GM23248 (cell line): ENCODE results near the gene PAPOLB. TPM values are rescaled to one million over a fixed set of nuclear protein-coding genes. Genes with fewer than 3 reads are reported as not detected.
A peak's percentile ranks its signal among the peaks of the same experiment; 100 is the strongest.

Experiments
- DNase-seq: peaks from one replicate; pipeline ENCODE4 v3.0.0-alpha.2; 2015
- H2AFZ ChIP-seq: fragments of 200-600 bp; sonication (generic); 2 replicates; pipeline ENCODE4 v1.6.1; 2016; ENCODE audit warnings: antibody characterized with exemption
- H3F3A ChIP-seq: fragments of 200-600 bp; sonication (generic); 2 replicates; pipeline ENCODE4 v1.6.1; 2016; ENCODE audit warnings: mild to moderate bottlenecking, antibody characterized with exemption, mixed run types; ENCODE audit not compliant: insufficient read depth
- H3K27ac ChIP-seq: fragments of 200-600 bp; sonication (generic); 2 replicates; pipeline ENCODE4 v1.5.1; 2016; ENCODE audit warnings: mild to moderate bottlenecking
- H3K27me3 ChIP-seq: fragments of 200-600 bp; sonication (generic); replicated peaks from 2 replicates; pipeline ENCODE4 v1.6.1; 2016; ENCODE audit warnings: mild to moderate bottlenecking; ENCODE audit not compliant: insufficient read depth
- H3K36me3 ChIP-seq: fragments of 200-600 bp; sonication (generic); 2 replicates; pipeline ENCODE4 v1.6.1; 2016; ENCODE audit warnings: low read depth, mild to moderate bottlenecking
- H3K4me1 ChIP-seq: fragments of 200-600 bp; sonication (generic); 2 replicates; pipeline ENCODE4 v1.6.1; 2016; ENCODE audit warnings: mild to moderate bottlenecking; ENCODE audit not compliant: insufficient read depth
- H3K4me2 ChIP-seq: fragments of 200-600 bp; sonication (generic); one replicate; pipeline ENCODE4 v1.6.1; 2016; ENCODE audit warnings: mild to moderate bottlenecking; ENCODE audit not compliant: unreplicated experiment
- H3K4me3 ChIP-seq: fragments of 200-600 bp; sonication (generic); 2 replicates; pipeline ENCODE4 v1.5.1; 2016; ENCODE audit warnings: mild to moderate bottlenecking
- H3K79me2 ChIP-seq: fragments of 200-600 bp; sonication (generic); 2 replicates; pipeline ENCODE4 v1.6.1; 2016; ENCODE audit warnings: mild to moderate bottlenecking; ENCODE audit not compliant: insufficient read depth
- H3K9ac ChIP-seq: fragments of 200-600 bp; sonication (generic); 2 replicates; pipeline ENCODE4 v1.6.1; 2016; ENCODE audit warnings: mild to moderate bottlenecking
- H3K9me2 ChIP-seq: fragments of 200-600 bp; sonication (generic); 2 replicates; pipeline ENCODE4 v1.6.1; 2016; ENCODE audit warnings: mixed run types, mild to moderate bottlenecking, moderate library complexity; ENCODE audit not compliant: insufficient read depth
- H3K9me3 ChIP-seq: fragments of 200-600 bp; sonication (generic); one replicate; pipeline ENCODE4 v1.6.1; 2017; ENCODE audit warnings: low read depth
- H4K20me1 ChIP-seq: fragments of 200-600 bp; sonication (generic); 2 replicates; pipeline ENCODE4 v1.6.0; 2016; ENCODE audit not compliant: insufficient read depth
- EZH2 ChIP-seq: fragments of 200-600 bp; sonication (generic); IDR thresholded peaks from 2 replicates; pipeline ENCODE4 v1.6.1; 2018; ENCODE audit warnings: antibody characterized with exemption, mild to moderate bottlenecking; ENCODE audit not compliant: insufficient read depth, poor library complexity, severe bottlenecking
- EZH2phosphoT487 ChIP-seq: fragments of 200-600 bp; sonication (generic); IDR thresholded peaks from 2 replicates; pipeline ENCODE4 v1.6.1; 2018; ENCODE audit warnings: antibody characterized with exemption, moderate library complexity, mild to moderate bottlenecking, low read depth; ENCODE audit not compliant: insufficient read depth
- WGBS, 2 experiments: methylation state at CpG; one replicate each; pipeline ENCODE4 v1.1.6; 2015 to 2017; ENCODE audit warnings: low lambda C conversion rate in 2 of 2, low coverage in 1 of 2; ENCODE audit errors: missing lambda C conversion rate in 2 of 2; 5-methylcytosine and 5-hydroxymethylcytosine counted together
- in situ Hi-C: fragments of 300-500 bp; cut with MboI; formaldehyde crosslinking; loops from 2 replicates; pipeline ENCODE4 v1.15.0; 2020
- polyA plus RNA-seq: library from polyadenylated mRNA; unstranded; fragments of >200 nt; fragmentation: Nextera tagmentation; extraction: Ambion mirVana; gene quantifications from 2 replicates; pipeline ENCODE4 v1.2.1, GENCODE V29; 2016
- total RNA-seq: library from RNA; depleted of rRNA; stranded (reverse); fragments of >200 nt; shearing (Covaris generic); gene quantifications from 2 replicates; pipeline ENCODE4 v1.2.3, GENCODE V29; 2014

PAPOLB gene
- total and polyA plus RNA-seq, 2 experiments from 2014 or later = 0.11 TPM; not detected in 1

GRCh38 chr7:4830176-4830575 is 31.7 kb downstream of the PAPOLB start:
- no peak overlapping the region for H3K9ac ChIP-seq
- peak; percentile 26 for DNase-seq
- H3K9me2 ChIP-seq = no peaks in the 10 kb centered on the region
- no peak overlapping the region for H3K4me2 ChIP-seq
- TF ChIP-seq EZH2phosphoT487 = no peak
- no peak for TF ChIP-seq EZH2
- H3K27ac ChIP-seq = no peak overlapping the region
- H3K36me3 ChIP-seq = no peaks in the 10 kb centered on the region
- H3K4me1 ChIP-seq = no peaks in the 10 kb centered on the region
- H4K20me1 ChIP-seq = no peaks in the 10 kb centered on the region
- no peak overlapping the region for H2AFZ ChIP-seq
- WGBS, 2 experiments = 79 to 82% methylated on average over 14 of the region's 14 CpGs
- no peaks in the 10 kb centered on the region for H3K27me3 ChIP-seq
- in situ Hi-C loops = no loop called here
- no peak overlapping the region for H3K4me3 ChIP-seq
- H3K9me3 ChIP-seq = no peaks in the 10 kb centered on the region
- H3F3A ChIP-seq = no peaks in the 10 kb centered on the region
- H3K79me2 ChIP-seq = no peaks in the 10 kb centered on the region

DNA sequence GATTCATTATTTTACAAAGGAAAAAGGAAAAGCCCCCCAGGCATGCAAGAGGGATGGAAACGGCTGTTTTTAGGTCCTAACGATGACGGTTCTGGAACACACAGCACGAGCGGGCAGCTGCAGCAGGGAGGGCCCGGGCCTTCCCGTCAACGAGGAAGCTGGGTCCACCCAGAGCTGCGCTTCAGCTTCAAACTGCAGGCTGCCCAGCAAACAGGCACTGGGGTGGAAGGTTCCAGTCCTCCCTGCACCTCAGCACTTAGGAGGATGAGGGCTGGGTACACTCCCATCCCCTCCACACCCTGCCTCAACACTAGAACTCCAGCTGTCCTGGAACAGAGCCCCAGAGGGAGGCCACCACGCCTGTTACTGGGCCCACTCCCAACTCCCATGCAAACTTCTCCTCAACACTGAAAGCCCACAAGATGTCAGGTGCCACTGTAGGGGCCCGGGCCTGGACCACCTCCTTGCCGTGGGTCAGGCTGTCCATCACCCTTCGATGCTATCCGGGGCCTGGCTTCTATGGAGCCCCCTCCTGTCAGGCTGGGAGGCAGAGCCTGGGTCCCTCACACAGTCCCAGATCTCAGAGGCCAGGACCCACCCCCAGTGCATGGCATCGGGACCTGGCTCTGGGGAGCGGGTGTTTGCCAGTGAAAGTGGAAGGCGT is 33.0 kb downstream of the PAPOLB start:
- Histone ChIP-seq H2AFZ (no peak overlapping the region), H3K9me3 (no peaks in the 10 kb centered on the region), H3F3A (no peaks in the 10 kb centered on the region), H4K20me1 (no peaks in the 10 kb centered on the region), H3K79me2 (no peaks in the 10 kb centered on the region), H3K9me2 (no peaks in the 10 kb centered on the region), H3K27me3 (no peaks in the 10 kb centered on the region), H3K4me3 (no peak overlapping the region), H3K27ac (no peak overlapping the region), H3K36me3 (no peaks in the 10 kb centered on the region), H3K4me1 (no peaks in the 10 kb centered on the region), H3K4me2 (no peak overlapping the region), H3K9ac (no peak overlapping the region)
- TF ChIP-seq EZH2 (no peak), EZH2phosphoT487 (no peak)
- no peak for DNase-seq
- WGBS, 2 experiments = 78 to 84% methylated on average over 17 of the region's 17 CpGs
- in situ Hi-C loops = no loop called here

DNA sequence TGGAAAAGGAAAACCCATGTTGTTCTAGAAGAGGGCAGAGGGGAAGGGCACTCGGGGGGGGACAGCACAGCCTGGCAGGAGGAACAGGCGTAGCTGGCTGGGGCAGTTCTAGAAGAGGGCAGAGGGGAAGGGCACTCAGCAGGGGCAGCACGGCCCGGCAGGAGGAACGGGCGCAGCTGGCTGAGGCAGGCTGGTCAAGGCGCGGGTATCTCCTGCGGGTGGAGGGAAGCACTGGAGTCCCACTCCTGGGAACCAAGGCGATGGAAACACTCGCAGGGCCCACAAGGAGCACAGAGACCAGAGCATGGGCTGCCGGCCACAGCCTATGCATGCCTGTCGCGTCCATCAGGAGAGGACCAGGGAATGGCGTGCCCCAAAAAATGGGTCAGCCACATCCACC is 36.7 kb downstream of the PAPOLB start:
- TF ChIP-seq EZH2phosphoT487 = no peak
- no peak for TF ChIP-seq EZH2
- Histone ChIP-seq H3K79me2 (no peaks in the 10 kb centered on the region), H3K9me2 (no peaks in the 10 kb centered on the region), H3K36me3 (no peaks in the 10 kb centered on the region), H3K4me3 (no peak overlapping the region), H3K9ac (no peak overlapping the region), H2AFZ (no peak overlapping the region), H4K20me1 (no peaks in the 10 kb centered on the region), H3K9me3 (no peaks in the 10 kb centered on the region), H3K4me2 (no peak overlapping the region), H3K4me1 (no peaks in the 10 kb centered on the region), H3K27me3 (no peaks in the 10 kb centered on the region), H3F3A (no peaks in the 10 kb centered on the region), H3K27ac (no peak overlapping the region)
- in situ Hi-C loops = no loop called here
- no peak for DNase-seq
- 89% methylated on average over 13 to 15 of the region's 15 CpGs for WGBS, 2 experiments

DNA sequence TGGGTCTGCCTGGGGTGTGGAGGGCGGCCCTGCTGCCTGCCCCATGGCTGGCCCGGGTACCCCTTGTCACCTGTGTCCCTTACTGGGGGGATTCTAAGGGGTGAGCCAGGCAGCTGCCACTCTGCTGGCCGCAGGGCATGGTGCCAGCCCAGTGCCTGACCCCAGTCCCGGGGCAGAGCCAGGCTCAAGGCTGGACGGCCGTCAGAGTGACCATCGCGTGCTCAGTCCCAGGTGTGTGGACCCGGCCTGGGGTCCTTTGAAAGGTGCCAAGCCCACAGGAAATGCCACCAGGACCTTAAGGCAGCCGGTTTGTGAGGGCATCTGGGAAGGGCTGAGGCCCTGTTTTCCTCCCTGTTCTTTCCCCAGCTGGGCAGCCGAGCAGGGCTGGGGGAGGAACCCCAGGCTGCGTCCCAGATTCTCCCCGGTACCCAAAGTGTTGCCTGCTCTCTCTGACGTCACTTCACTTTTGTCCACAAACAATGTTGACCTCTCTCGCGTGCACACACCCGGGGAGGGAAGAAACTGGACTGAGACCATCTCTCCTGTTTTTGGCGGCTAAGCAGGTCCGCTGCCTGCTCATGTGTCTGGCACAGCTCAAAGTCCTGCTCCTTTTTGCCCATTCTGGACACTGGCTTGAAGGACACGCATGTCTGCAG is 37.6 kb downstream of the PAPOLB start:
- no peak overlapping the region for H3K9ac ChIP-seq
- H4K20me1 ChIP-seq = no peaks in the 10 kb centered on the region
- no peaks in the 10 kb centered on the region for H3K9me3 ChIP-seq
- no peaks in the 10 kb centered on the region for H3K79me2 ChIP-seq
- no peak overlapping the region for H2AFZ ChIP-seq
- H3K4me1 ChIP-seq = no peaks in the 10 kb centered on the region
- no peaks in the 10 kb centered on the region for H3F3A ChIP-seq
- no peak overlapping the region for H3K4me3 ChIP-seq
- H3K27me3 ChIP-seq = no peaks in the 10 kb centered on the region
- WGBS, 2 experiments = 85 to 90% methylated on average over 19 to 20 of the region's 20 CpGs
- H3K4me2 ChIP-seq = no peak overlapping the region
- TF ChIP-seq EZH2 (no peak), EZH2phosphoT487 (no peak)
- H3K9me2 ChIP-seq = no peaks in the 10 kb centered on the region
- in situ Hi-C loops = no loop called here
- H3K27ac ChIP-seq = no peak overlapping the region
- H3K36me3 ChIP-seq = no peaks in the 10 kb centered on the region
- no peak for DNase-seq
